Measurements from ENCODE around the gene FPGT. TPM values are rescaled to one million over a fixed set of nuclear protein-coding genes. Genes with fewer than 3 reads are reported as not detected.

FPGT gene
- total and polyA plus RNA-seq, 2 donors (not counting 3 experiments of a cell fraction or from before 2014, with no cell fraction given): 4.3 to 10.9 TPM

DNA sequence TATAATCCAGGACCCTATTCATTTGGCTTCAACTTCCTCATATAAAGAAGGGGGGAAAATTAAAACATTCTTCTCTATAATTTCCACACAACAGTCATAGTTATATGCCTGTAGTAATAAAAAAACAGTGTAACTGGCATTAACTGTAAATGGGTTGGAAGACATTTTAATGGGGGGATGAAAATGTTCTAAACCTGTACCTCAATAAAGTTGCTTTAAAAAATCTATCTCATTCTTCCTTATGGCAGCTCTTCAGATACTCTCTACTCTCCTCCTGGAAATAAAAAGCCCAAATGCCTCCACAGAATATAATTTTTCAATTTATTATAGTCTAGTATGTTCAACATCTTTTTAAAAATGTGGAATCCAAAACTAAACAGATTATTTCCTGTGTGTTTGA, 2.7 kb upstream of the FPGT start:
- BruUV-seq (replicated peaks): no TSS peak
- H3K4me2 ChIP-seq (ENCODE audit: insufficient read depth, low read length): no peak overlapping the region
- FAIRE-seq (no peak), DNase-seq (ENCODE audit: low read depth, low spot score) (no peak)
- no peaks in the 10 kb centered on the region for H3K36me3 ChIP-seq (ENCODE audit: control insufficient read depth in 2 of 2, extremely low read depth in 1 of 2, insufficient read depth in 2 of 2, low read length in 2 of 2)
- POLR2A ChIA-PET: no interaction called here
- peaks cover 10% of the 10 kb centered on the region for H3K4me1 ChIP-seq (ENCODE audit: control insufficient read depth, extremely low read depth, insufficient read depth, low read length)
- intact Hi-C loops (cut with micrococcal nuclease): loop anchor here (10.0 kb wide), 2 partner anchors 539 to 1911 kb away; partner anchors contain the start of genes CRYZ, NEGR1 and TYW3
- no peaks in the 10 kb centered on the region for H3K9me3 ChIP-seq (replicated peaks; ENCODE audit: control insufficient read depth, insufficient read depth, low read length)
- H3K4me3 ChIP-seq (replicated peaks in 1 of 3; ENCODE audit: insufficient read depth in 1 of 3, low read depth in 1 of 3, low read length in 3 of 3): no peak overlapping the region
- no peaks in the 10 kb centered on the region for H3K27me3 ChIP-seq (ENCODE audit: control insufficient read depth in 2 of 2, insufficient read depth in 2 of 2, low read length in 2 of 2)
- no peaks in the 10 kb centered on the region for H3K79me2 ChIP-seq (ENCODE audit: control insufficient read depth, insufficient read depth, low read length)
- TF ChIP-seq POLR2AphosphoS5 (IDR thresholded peaks at IDR 0.05; ENCODE audit: insufficient read depth, low read depth, low read length) (no peak), GATA2 (IDR thresholded peaks at IDR 0.05; ENCODE audit: insufficient read depth, insufficient read length, low read depth, low read length) (no peak), JUN (IDR thresholded peaks at IDR 0.05; ENCODE audit: borderline replicate concordance, insufficient read depth, insufficient read length, low read depth) (no peak), MYC (IDR thresholded peaks at IDR 0.05; ENCODE audit: low read depth, low read length) (no peak)
- dilution Hi-C loops (cut with MboI; ENCODE audit: extremely low pct_ligation_motif_present, low sequenced_read_pairs): no loop called here
- H2AFZ ChIP-seq (ENCODE audit: low read depth, low read length): no peak overlapping the region
- no peaks in the 10 kb centered on the region for H4K20me1 ChIP-seq (replicated peaks; ENCODE audit: control insufficient read depth, extremely low read depth, insufficient read depth, low read length)
- H3K9ac ChIP-seq (replicated peaks; ENCODE audit: extremely low read depth, insufficient read depth, low read length): no peak overlapping the region
- H3K9me1 ChIP-seq (replicated peaks; ENCODE audit: control insufficient read depth, extremely low read depth, insufficient read depth, low read length): no peaks in the 10 kb centered on the region
- H3K27ac ChIP-seq (ENCODE audit: insufficient read depth, low read depth, low read length): no peak overlapping the region
- CTCF ChIA-PET: no interaction called here

DNA sequence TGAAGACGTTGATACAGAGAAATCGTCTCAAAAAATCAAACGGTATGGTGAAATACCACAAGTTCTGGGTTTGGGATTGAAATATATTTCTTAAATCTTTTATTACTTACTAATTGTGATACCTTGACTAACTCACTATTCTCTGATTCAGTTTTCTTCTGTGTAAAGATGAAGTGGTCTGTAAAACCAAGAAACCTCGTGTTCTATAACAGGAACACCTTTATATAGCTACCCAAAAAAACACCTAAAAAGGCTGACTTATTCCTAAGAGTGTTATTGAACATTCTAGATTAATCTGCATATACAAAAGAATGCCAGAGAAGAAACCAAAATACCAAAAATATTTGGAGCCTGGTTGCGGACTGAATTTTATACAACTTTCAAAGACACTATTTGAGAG, 787 bp upstream of the FPGT start:
- Histone ChIP-seq H3K27ac (ENCODE audit: insufficient read depth, low read depth, low read length) (peak overlapping the region; percentile 76), H3K4me2 (ENCODE audit: insufficient read depth, low read length) (peak overlapping the region; percentile 83), H3K9ac (replicated peaks; ENCODE audit: extremely low read depth, insufficient read depth, low read length) (peak overlapping the region; percentile 77), H3K36me3 (ENCODE audit: control insufficient read depth in 2 of 2, extremely low read depth in 1 of 2, insufficient read depth in 2 of 2, low read length in 2 of 2) (no peaks in the 10 kb centered on the region), H3K9me1 (replicated peaks; ENCODE audit: control insufficient read depth, extremely low read depth, insufficient read depth, low read length) (no peaks in the 10 kb centered on the region), H3K4me1 (ENCODE audit: control insufficient read depth, extremely low read depth, insufficient read depth, low read length) (peaks cover 10% of the 10 kb centered on the region), H3K9me3 (replicated peaks; ENCODE audit: control insufficient read depth, insufficient read depth, low read length) (no peaks in the 10 kb centered on the region), H3K27me3 (ENCODE audit: control insufficient read depth in 2 of 2, insufficient read depth in 2 of 2, low read length in 2 of 2) (no peaks in the 10 kb centered on the region), H3K79me2 (ENCODE audit: control insufficient read depth, insufficient read depth, low read length) (no peaks in the 10 kb centered on the region), H3K4me3 (replicated peaks in 1 of 3; ENCODE audit: insufficient read depth in 1 of 3, low read depth in 1 of 3, low read length in 3 of 3) (peak overlapping the region in 1 of 3 experiments; percentile 80), H2AFZ (ENCODE audit: low read depth, low read length) (peak overlapping the region; percentile 97), H4K20me1 (replicated peaks; ENCODE audit: control insufficient read depth, extremely low read depth, insufficient read depth, low read length) (no peaks in the 10 kb centered on the region)
- intact Hi-C loops (cut with micrococcal nuclease) (loop anchor here (10.0 kb wide), 2 partner anchors 538 to 1912 kb away; partner anchors contain the start of genes CRYZ, NEGR1 and TYW3), dilution Hi-C loops (cut with MboI; ENCODE audit: extremely low pct_ligation_motif_present, low sequenced_read_pairs) (no loop called here)
- DNase-seq (ENCODE audit: low read depth, low spot score) (no peak), FAIRE-seq (no peak)
- POLR2A ChIA-PET: no interaction called here
- TF ChIP-seq JUN (IDR thresholded peaks at IDR 0.05; ENCODE audit: borderline replicate concordance, insufficient read depth, insufficient read length, low read depth) (no peak), MYC (IDR thresholded peaks at IDR 0.05; ENCODE audit: low read depth, low read length) (no peak), EZH2 (IDR thresholded peaks at IDR 0.05; ENCODE audit: borderline replicate concordance, low read depth, low read length, severe bottlenecking) (no peak), POLR2AphosphoS5 (IDR thresholded peaks at IDR 0.05; ENCODE audit: insufficient read depth, low read depth, low read length) (no peak), GATA2 (IDR thresholded peaks at IDR 0.05; ENCODE audit: insufficient read depth, insufficient read length, low read depth, low read length) (no peak), FOS (IDR thresholded peaks at IDR 0.05; ENCODE audit: borderline replicate concordance, insufficient read depth, low read length) (no peak), POLR2A (IDR thresholded peaks at IDR 0.05; ENCODE audit: low read depth, low read length) (no peak)
- TF ChIP-seq, protein P1, sequence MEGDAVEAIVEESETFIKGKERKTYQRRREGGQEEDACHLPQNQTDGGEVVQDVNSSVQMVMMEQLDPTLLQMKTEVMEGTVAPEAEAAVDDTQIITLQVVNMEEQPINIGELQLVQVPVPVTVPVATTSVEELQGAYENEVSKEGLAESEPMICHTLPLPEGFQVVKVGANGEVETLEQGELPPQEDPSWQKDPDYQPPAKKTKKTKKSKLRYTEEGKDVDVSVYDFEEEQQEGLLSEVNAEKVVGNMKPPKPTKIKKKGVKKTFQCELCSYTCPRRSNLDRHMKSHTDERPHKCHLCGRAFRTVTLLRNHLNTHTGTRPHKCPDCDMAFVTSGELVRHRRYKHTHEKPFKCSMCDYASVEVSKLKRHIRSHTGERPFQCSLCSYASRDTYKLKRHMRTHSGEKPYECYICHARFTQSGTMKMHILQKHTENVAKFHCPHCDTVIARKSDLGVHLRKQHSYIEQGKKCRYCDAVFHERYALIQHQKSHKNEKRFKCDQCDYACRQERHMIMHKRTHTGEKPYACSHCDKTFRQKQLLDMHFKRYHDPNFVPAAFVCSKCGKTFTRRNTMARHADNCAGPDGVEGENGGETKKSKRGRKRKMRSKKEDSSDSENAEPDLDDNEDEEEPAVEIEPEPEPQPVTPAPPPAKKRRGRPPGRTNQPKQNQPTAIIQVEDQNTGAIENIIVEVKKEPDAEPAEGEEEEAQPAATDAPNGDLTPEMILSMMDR (IDR thresholded peaks at IDR 0.05; ENCODE audit: extremely low read depth in 1 of 2, insufficient read depth in 1 of 2, low read depth in 1 of 2, low read length in 2 of 2): no peak
- TF ChIP-seq, protein P2, sequence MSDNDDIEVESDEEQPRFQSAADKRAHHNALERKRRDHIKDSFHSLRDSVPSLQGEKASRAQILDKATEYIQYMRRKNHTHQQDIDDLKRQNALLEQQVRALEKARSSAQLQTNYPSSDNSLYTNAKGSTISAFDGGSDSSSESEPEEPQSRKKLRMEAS (IDR thresholded peaks at IDR 0.05; ENCODE audit: insufficient read depth, insufficient read length): no peak
- no TSS peak for BruUV-seq (replicated peaks)
- CTCF ChIA-PET: no interaction called here

Data from endothelial cell of umbilical vein (primary cell).